ENCODE measurements around the gene AAR2. TPM values are rescaled to one million over a fixed set of nuclear protein-coding genes. Genes with fewer than 3 reads are reported as not detected.

AAR2 gene
- total RNA-seq, 1 donor = 23.5 TPM

DNA sequence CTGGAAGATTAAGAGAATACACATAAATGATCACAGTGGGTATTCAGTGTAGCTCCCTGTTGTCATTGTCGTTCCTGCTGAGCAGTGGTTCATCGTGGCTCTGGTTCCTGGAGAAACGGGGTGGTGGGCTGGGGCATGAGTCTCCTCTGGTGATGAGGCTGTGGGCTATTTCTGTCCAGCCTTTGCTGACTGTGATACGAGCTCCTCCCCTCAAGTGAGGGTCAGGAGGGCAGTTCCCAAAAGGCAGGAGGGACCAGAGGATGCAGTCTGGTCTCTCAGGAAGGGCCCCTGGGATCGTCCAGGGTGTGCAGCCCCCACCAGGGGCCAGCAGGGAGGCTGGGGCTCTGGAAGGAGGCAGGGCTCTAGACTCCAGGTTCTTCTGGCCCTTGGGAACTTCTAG lies 38.7 kb downstream of the AAR2 start:
- TF ChIP-seq, protein P1, sequence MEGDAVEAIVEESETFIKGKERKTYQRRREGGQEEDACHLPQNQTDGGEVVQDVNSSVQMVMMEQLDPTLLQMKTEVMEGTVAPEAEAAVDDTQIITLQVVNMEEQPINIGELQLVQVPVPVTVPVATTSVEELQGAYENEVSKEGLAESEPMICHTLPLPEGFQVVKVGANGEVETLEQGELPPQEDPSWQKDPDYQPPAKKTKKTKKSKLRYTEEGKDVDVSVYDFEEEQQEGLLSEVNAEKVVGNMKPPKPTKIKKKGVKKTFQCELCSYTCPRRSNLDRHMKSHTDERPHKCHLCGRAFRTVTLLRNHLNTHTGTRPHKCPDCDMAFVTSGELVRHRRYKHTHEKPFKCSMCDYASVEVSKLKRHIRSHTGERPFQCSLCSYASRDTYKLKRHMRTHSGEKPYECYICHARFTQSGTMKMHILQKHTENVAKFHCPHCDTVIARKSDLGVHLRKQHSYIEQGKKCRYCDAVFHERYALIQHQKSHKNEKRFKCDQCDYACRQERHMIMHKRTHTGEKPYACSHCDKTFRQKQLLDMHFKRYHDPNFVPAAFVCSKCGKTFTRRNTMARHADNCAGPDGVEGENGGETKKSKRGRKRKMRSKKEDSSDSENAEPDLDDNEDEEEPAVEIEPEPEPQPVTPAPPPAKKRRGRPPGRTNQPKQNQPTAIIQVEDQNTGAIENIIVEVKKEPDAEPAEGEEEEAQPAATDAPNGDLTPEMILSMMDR (IDR thresholded peaks at IDR 0.05; ENCODE audit: insufficient read depth, low read length) = no peak
- no peak for DNase-seq (ENCODE audit: low read depth)
- H3K4me3 ChIP-seq (ENCODE audit: low read depth, low read length) = no peak overlapping the region

- H3K4me3 ChIP-seq (ENCODE audit: low read depth, low read length) = no peak overlapping the region
- TF ChIP-seq, protein P1 (IDR thresholded peaks at IDR 0.05; ENCODE audit: insufficient read depth, low read length) = no peak
- no peak for DNase-seq (ENCODE audit: low read depth)
Measured at GRCh38 chr20:36275441-36276189, 39.3 kb downstream of the AAR2 start.

- no peak for DNase-seq (ENCODE audit: low read depth)
- H3K4me3 ChIP-seq (ENCODE audit: low read depth, low read length) = no peak overlapping the region
- TF ChIP-seq, protein P1 (IDR thresholded peaks at IDR 0.05; ENCODE audit: insufficient read depth, low read length) = no peak
Measured at GRCh38 chr20:36277546-36277945, 41.3 kb downstream of the AAR2 start.

- TF ChIP-seq, protein P1 (IDR thresholded peaks at IDR 0.05; ENCODE audit: insufficient read depth, low read length) = no peak
- H3K4me3 ChIP-seq (ENCODE audit: low read depth, low read length) = no peak overlapping the region
- no peak for DNase-seq (ENCODE audit: low read depth)
Measured at GRCh38 chr20:36279362-36279761, 43.1 kb downstream of the AAR2 start.

GRCh38 chr20:36279776-36280175 lies 43.5 kb downstream of the AAR2 start:
- no peak overlapping the region for H3K4me3 ChIP-seq (ENCODE audit: low read depth, low read length)
- TF ChIP-seq, protein P1 (IDR thresholded peaks at IDR 0.05; ENCODE audit: insufficient read depth, low read length) = no peak
- DNase-seq (ENCODE audit: low read depth) = no peak

DNA sequence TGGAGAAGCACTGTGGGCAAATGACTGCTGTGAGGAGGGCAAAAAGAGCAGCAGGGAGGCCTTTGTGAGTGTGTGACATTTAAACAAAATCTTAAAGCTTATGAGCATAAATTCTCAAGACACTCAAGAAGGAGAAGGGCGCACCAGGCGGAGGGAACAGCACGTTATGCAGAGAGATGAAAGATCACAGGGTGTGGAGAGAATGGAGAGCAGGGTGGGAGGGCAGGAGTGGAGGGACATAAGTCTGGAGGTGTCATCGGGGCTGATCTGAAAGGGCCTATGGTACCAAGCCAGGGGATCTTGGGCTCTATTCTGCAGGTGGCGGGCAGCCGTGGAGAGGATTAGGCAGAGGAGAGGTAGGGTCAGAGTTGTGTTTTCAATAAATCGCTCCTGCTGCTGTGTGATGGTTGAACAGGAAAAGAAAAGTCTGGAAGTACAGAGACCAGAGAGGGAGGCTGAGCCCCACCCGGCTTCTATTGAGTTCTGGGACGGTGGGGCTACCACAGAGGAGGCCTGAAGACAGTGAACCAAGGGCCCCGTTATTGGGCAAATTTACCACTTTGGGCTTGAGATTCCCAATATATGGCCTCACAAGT lies 45.6 kb downstream of the AAR2 start:
- DNase-seq (ENCODE audit: low read depth) = no peak
- TF ChIP-seq, protein P1 (IDR thresholded peaks at IDR 0.05; ENCODE audit: insufficient read depth, low read length) = no peak
- H3K4me3 ChIP-seq (ENCODE audit: low read depth, low read length) = no peak overlapping the region
